ENCODE measurements around the gene RABL6.
"Not testable (repeated sequence)": the region's sequence is repeated elsewhere in the genome, so short reads cannot be mapped to it uniquely, and the experiment has no call there.

The RABL6 gene

DNA sequence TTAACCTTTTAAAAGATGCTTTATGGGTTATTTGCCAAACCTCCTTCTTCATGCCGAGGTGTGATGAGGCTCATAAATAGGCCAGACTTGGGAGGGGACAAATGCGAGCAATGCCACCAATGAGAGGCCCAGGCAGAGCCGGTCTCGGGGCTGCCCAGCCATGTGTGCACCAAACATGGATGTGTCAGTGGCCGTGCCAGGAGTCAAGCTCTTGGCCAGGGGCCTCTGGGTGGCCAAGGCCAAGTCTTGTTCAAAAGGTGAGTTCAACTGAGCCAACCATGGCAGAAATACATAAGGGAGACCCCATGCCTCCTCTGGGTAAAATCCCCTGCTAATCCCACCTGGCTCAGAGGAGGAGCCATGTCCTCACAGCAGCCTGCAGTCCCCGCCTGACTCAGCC is 32.6 kb upstream of the RABL6 start:
- DNase-seq: no peak

- DNase-seq: no peak
Measured at GRCh38 chr9:136776947-136777346, 30.8 kb upstream of the RABL6 start.

GRCh38 chr9:136777359-136777758 is 30.4 kb upstream of the RABL6 start:
- no peak for DNase-seq

GRCh38 chr9:136779808-136780207 is 27.9 kb upstream of the RABL6 start:
- no peak for DNase-seq

- DNase-seq: no peak
Measured at GRCh38 chr9:136782452-136782851, 25.3 kb upstream of the RABL6 start.

- no peak for DNase-seq
Measured at GRCh38 chr9:136784249-136784996, 23.3 kb upstream of the RABL6 start.

DNA sequence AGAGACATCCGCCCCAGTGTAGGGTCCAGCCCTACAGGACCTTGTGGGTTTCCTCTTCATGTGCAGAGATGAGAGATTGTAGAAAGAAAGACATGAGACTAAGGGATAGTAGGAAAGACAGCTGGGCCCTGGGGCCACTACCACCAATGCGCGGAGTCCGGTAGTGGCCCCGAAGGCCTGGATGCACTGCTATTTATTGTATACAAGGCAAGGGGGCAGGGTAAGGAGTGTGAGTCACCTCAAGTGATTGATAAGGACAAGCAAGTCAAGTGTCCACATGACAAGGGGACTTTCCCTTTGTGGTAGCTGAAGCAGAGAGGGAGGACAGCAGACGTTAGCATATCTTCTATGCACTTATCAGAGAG is 22.8 kb upstream of the RABL6 start:
- no peak for DNase-seq

- DNase-seq: not testable (repeated sequence)
Measured at GRCh38 chr9:136785565-136786355, 22.0 kb upstream of the RABL6 start.

DNA sequence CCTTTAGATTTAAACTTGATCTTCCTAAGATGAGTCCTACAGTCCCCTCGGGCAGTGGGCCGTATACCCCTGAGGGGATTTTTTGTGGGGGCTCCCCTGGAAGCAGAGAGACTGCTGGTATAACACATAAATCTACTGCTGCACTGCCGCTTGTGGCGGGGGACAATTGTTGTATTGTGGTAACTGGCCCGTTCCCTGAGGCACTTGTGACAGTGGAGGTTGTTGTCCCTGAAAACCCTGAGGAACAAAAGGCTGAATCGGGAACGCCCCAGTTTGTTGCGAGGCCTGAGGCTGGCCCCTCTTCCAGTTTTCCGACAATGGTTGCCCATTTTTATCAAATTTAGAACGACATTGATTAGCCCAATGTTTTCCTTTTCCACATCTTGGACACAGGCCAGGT is 21.3 kb upstream of the RABL6 start:
- DNase-seq: no peak

GRCh38 chr9:136786983-136787382 is 20.8 kb upstream of the RABL6 start:
- DNase-seq: not testable (repeated sequence)

DNA sequence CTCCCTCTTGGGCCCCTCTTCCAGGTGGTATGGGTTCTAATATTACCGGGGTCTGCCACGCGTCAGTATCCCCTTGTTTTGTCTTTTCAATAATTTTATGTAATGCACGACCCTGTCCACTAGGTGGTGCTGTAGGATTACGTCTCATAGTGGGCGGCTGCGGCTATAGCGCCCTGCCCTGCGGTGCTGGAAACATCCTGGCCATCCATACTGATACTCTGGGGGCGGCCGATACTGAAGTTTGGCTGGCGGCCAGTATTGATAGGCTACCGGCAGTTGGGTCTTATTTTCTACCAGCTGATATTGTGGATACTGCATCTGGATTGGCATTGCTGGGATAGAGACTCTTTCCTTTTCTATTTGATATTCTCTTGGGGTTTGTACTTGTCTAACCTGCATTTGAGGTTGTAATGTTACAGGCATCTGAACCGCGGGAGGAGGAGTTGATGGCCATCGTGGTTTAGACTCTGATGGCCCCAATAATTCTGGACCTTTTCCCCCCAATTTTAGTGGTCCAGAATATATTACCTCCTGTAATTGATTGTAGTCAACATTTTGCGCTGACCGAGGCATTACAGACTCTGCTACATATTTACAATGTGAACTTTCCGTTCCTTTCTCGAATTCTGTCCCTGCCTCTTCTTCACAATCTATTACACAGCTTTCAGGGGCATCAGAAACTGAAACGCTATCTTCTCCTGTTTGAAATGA is 19.9 kb upstream of the RABL6 start:
- peak; percentile 65 for DNase-seq

GRCh38 chr9:136788644-136789522 is 18.9 kb upstream of the RABL6 start:
- DNase-seq: not testable (repeated sequence)

- DNase-seq: no peak
Measured at GRCh38 chr9:136789523-136789937, 18.2 kb upstream of the RABL6 start.

- DNase-seq: peak; percentile 98
Measured at GRCh38 chr9:136790640-136791515, 16.9 kb upstream of the RABL6 start, which contains the start of gene TMEM141. TMEM141 (plus strand) TSS chr9:136791344; CDS start chr9:136791371, 27 bp downstream.

GRCh38 chr9:136791516-136792276 is 16.1 kb upstream of the RABL6 start:
- peak; percentile 60 for DNase-seq

GRCh38 chr9:136792321-136793085 is 15.2 kb upstream of the RABL6 start:
- no peak for DNase-seq

GRCh38 chr9:136793086-136793946 is 14.4 kb upstream of the RABL6 start:
- DNase-seq: no peak

DNA sequence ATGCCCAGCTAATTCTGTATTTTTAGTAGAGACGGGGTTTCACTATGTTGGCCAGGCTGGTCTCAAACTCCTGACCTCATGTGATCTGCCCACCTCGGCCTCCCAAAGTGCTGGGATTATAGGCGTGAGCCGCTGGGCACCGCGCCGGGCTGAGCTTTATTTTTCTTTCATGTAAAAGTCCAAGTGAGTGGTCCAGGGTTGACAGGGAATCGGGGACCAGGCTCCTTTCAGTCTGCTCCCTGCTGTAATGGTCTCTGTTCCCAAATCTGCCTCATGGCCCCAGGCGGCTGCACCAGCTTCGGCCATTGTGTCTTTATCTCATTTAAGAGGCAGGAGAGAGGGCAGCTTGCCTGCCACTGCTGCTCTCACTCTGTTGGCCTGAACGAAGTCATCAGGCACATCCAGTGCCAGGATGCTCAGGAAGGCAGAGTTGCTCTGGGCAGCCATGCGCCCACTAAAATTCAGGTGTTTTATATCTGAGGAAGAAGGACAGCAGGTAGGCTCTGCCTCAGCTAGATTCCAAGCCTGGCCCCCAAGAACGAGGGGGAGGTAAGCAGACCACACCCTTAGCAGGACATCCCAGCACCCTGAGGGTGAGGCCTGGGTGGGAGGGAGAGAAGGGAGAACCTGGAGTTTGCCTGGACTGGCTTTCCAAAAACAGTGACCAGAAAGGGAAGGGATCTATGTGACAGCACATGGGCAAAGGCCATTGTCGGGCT is 13.3 kb upstream of the RABL6 start:
- no peak for DNase-seq
